H9 (cell line): ENCODE data around the gene AEN. TPM values are rescaled to one million over a fixed set of nuclear protein-coding genes. Genes with fewer than 3 reads are reported as not detected.
A peak's percentile ranks its signal among the peaks of the same experiment; 100 is the strongest.

ENCODE experiments used
- DNase-seq: peaks from one replicate; pipeline ENCODE4 v3.0.0-alpha.2; 2017
- H2AFZ ChIP-seq: one replicate; pipeline ENCODE4 v1.6.1; 2013; ENCODE audit warnings: mild to moderate bottlenecking, low read length, control low read depth, moderate library complexity
- H2AK5ac ChIP-seq: 2 replicates; pipeline ENCODE4 v1.6.1; 2013; ENCODE audit warnings: low read length, control low read depth, mixed read lengths; ENCODE audit not compliant: insufficient read length
- H2BK120ac ChIP-seq: one replicate; pipeline ENCODE4 v1.6.1; 2013; ENCODE audit warnings: low read depth, mild to moderate bottlenecking, low read length, control low read depth, inconsistent platforms; ENCODE audit not compliant: poor library complexity, severe bottlenecking
- H2BK12ac ChIP-seq: 2 replicates; pipeline ENCODE4 v1.6.1; 2013; ENCODE audit warnings: low read length, control low read depth, mixed read lengths, low read depth; ENCODE audit not compliant: insufficient read length
- H2BK15ac ChIP-seq: 2 replicates; pipeline ENCODE4 v1.6.1; 2013; ENCODE audit warnings: low read depth, low read length, control low read depth
- H2BK20ac ChIP-seq: one replicate; pipeline ENCODE4 v1.6.1; 2013; ENCODE audit warnings: low read depth, mild to moderate bottlenecking, low read length, control low read depth, inconsistent platforms; ENCODE audit not compliant: poor library complexity, severe bottlenecking
- H2BK5ac ChIP-seq: 2 replicates; pipeline ENCODE4 v1.6.1; 2013; ENCODE audit warnings: low read length, control low read depth, mixed read lengths; ENCODE audit not compliant: insufficient read length
- H3K14ac ChIP-seq: 2 replicates; pipeline ENCODE4 v1.6.1; 2013; ENCODE audit warnings: low read length, control low read depth; ENCODE audit not compliant: insufficient read depth
- H3K18ac ChIP-seq: 2 replicates; pipeline ENCODE4 v1.6.1; 2013; ENCODE audit warnings: low read depth, mild to moderate bottlenecking, mixed read lengths, low read length, control low read depth; ENCODE audit not compliant: insufficient read length
- H3K23ac ChIP-seq: 2 replicates; pipeline ENCODE4 v1.6.1; 2013; ENCODE audit warnings: low read length, control low read depth, mixed read lengths, low read depth; ENCODE audit not compliant: insufficient read length
- H3K23me2 ChIP-seq: 2 replicates; pipeline ENCODE4 v1.6.1; 2013; ENCODE audit warnings: low read depth, mild to moderate bottlenecking, mixed read lengths, low read length, control low read depth; ENCODE audit not compliant: insufficient read length, poor library complexity, severe bottlenecking
- H3K27ac ChIP-seq: 2 replicates; pipeline ENCODE4 v1.5.1; 2013; ENCODE audit warnings: low read length, control low read depth, mixed read lengths, low read depth; ENCODE audit not compliant: insufficient read length
- H3K27me3 ChIP-seq: 2 replicates; pipeline ENCODE4 v1.6.1; 2013; ENCODE audit warnings: low read length, control low read depth, inconsistent platforms; ENCODE audit not compliant: insufficient read depth
- H3K4ac ChIP-seq: 2 replicates; pipeline ENCODE4 v1.6.1; 2013; ENCODE audit warnings: low read depth, mild to moderate bottlenecking, control low read depth, inconsistent platforms, low read length, moderate library complexity
- H3K4me1 ChIP-seq: 2 replicates; pipeline ENCODE4 v1.6.1; 2013; ENCODE audit warnings: low read length, control low read depth, inconsistent platforms; ENCODE audit not compliant: insufficient read depth
- H3K4me2 ChIP-seq: 2 replicates; pipeline ENCODE4 v1.6.1; 2013; ENCODE audit warnings: low read length, control low read depth, mixed read lengths; ENCODE audit not compliant: insufficient read length, insufficient read depth
- H3K56ac ChIP-seq: 2 replicates; pipeline ENCODE4 v1.6.1; 2013; ENCODE audit warnings: low read depth, mild to moderate bottlenecking, mixed read lengths, low read length, control low read depth; ENCODE audit not compliant: insufficient read length
- H3K79me1 ChIP-seq: 2 replicates; pipeline ENCODE4 v1.6.1; 2013; ENCODE audit warnings: low read depth, mild to moderate bottlenecking, moderate library complexity, low read length, control low read depth, inconsistent platforms; ENCODE audit not compliant: insufficient read depth, poor library complexity, severe bottlenecking
- H3K79me2 ChIP-seq: 2 replicates; pipeline ENCODE4 v1.6.1; 2013; ENCODE audit warnings: low read length, control low read depth, inconsistent platforms; ENCODE audit not compliant: insufficient read depth
- H3K9ac ChIP-seq: 2 replicates; pipeline ENCODE4 v1.6.1; 2013; ENCODE audit warnings: low read length, control low read depth, mixed read lengths; ENCODE audit not compliant: insufficient read length; ENCODE audit errors: extremely low read depth
- H3K9me3 ChIP-seq: one replicate; pipeline ENCODE4 v1.6.1; 2013; ENCODE audit warnings: low read depth, low read length, inconsistent platforms; ENCODE audit not compliant: control insufficient read depth
- H3T11ph ChIP-seq: one replicate; pipeline ENCODE4 v1.6.1; 2013; ENCODE audit warnings: mild to moderate bottlenecking, low read length, control low read depth, inconsistent platforms
- H4K20me1 ChIP-seq: one replicate; pipeline ENCODE4 v1.6.1; 2013; ENCODE audit not compliant: control insufficient read depth, insufficient read length, insufficient read depth
- H4K5ac ChIP-seq: 2 replicates; pipeline ENCODE4 v1.6.1; 2013; ENCODE audit warnings: low read depth, mild to moderate bottlenecking, mixed read lengths, low read length, control low read depth; ENCODE audit not compliant: insufficient read length
- H4K8ac ChIP-seq: replicated peaks from 2 replicates; pipeline ENCODE4 v1.6.1; 2013; ENCODE audit warnings: low read length, control low read depth, mixed read lengths, low read depth; ENCODE audit not compliant: insufficient read length
- H4K91ac ChIP-seq: 2 replicates; pipeline ENCODE4 v1.6.1; 2013; ENCODE audit warnings: low read depth, mild to moderate bottlenecking, moderate library complexity, mixed read lengths, low read length, control low read depth; ENCODE audit not compliant: insufficient read length
- H3K27ac Mint-ChIP-seq, 3 experiments: 2 replicates in 2 of 3; 3 replicates in 1 of 3; pipeline ENCODE4 v1.8.0; 2020 to 2021; ENCODE audit warnings: mixed read lengths in 3 of 3, mild to moderate bottlenecking in 1 of 3, moderate library complexity in 1 of 3
- H3K27me3 Mint-ChIP-seq: 2 replicates; pipeline ENCODE4 v1.8.0; 2021; ENCODE audit warnings: low read depth, mild to moderate bottlenecking, moderate library complexity, mixed read lengths
- H3K36me3 Mint-ChIP-seq, 3 experiments: 2 replicates in 2 of 3; 3 replicates in 1 of 3; pipeline ENCODE4 v1.8.0; 2020 to 2021; ENCODE audit warnings: low read depth in 3 of 3, mixed read lengths in 3 of 3; ENCODE audit not compliant: insufficient read depth in 1 of 3
- H3K4me1 Mint-ChIP-seq, 2 experiments: 2 replicates each; pipeline ENCODE4 v1.8.0; 2020; ENCODE audit warnings: mixed read lengths in 2 of 2
- H3K4me3 Mint-ChIP-seq, 2 experiments: 2 replicates in 1 of 2; 3 replicates in 1 of 2; pipeline ENCODE4 v1.8.0; 2020 to 2021; ENCODE audit warnings: mild to moderate bottlenecking in 2 of 2, mixed read lengths in 2 of 2, moderate library complexity in 1 of 2
- H3K9me3 Mint-ChIP-seq, 2 experiments: 2 replicates in 1 of 2; 3 replicates in 1 of 2; pipeline ENCODE4 v1.8.0; 2020; ENCODE audit warnings: mild to moderate bottlenecking in 2 of 2, mixed read lengths in 2 of 2, moderate library complexity in 1 of 2
- WGBS: extraction: QIAGEN DNeasy Blood & Tissue Kit; methylation state at CpG from one replicate; pipeline ENCODE4 v1.1.7; 2013; ENCODE audit warnings: missing lambda C conversion rate, low lambda C conversion rate, mixed read lengths; ENCODE audit not compliant: insufficient read length; ENCODE audit errors: extremely low coverage; 5-methylcytosine and 5-hydroxymethylcytosine counted together
- total RNA-seq: library from RNA; stranded (reverse); gene quantifications from 2 replicates; pipeline ENCODE4 v1.2.1, GENCODE V29; 2021
- TF ChIP-seq, protein P1 (sequence below): fragments of 200-600 bp; sonication (generic); conservative IDR thresholded peaks from 3 replicates; pipeline ENCODE4 v1.8.0; 2021; ENCODE audit warnings: antibody characterized with exemption, mild to moderate bottlenecking

AEN gene
- total RNA-seq, 1 experiment from 2014 or later, result 132 TPM

DNA sequence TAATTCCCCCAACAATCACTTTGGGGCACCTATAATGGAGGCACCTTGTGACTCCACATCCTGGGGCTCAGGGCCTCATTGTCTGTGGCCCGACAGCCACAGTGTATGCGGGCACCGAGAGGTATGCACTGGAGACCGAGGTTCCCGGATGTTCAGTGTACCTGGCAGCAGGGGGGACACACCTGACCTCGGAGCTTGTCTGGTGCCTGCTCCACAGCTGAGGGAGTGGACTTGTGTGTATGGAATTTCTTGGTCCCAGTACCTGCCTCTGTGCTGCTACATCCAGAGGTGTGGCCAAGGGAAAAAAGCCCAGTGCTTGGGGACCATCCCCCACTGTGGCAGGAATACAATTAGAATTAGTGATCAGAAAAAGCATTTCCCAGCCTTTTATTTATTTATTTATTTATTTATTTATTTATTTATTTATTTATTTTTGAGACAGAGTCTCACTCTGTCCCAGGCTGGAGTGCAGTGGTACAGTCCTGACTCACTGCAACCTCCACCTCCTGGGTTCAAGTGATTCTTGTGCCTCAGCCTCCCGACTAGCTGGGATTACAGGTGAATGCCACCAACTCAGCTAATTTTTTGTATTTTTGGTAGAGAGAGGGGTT lies 8.8 kb upstream of the AEN start:
- no CpG with 5 or more reads among the region's 7 CpGs for WGBS
- peak; percentile 62 for DNase-seq
- Histone ChIP-seq H3K14ac (no peak overlapping the region), H3T11ph (no peak overlapping the region), H2BK15ac (no peak overlapping the region), H4K20me1 (no peaks in the 10 kb centered on the region), H3K4me1 (peaks cover 18% of the 10 kb centered on the region; the same call in 1 of the 2 replicates), H2BK120ac (no peak overlapping the region), H3K4ac (no peak overlapping the region), H2BK12ac (no peak overlapping the region), H2AK5ac (no peak overlapping the region), H3K23me2 (no peaks in the 10 kb centered on the region), H4K91ac (no peak overlapping the region), H3K56ac (no peak overlapping the region), H2AFZ (no peak overlapping the region), H3K79me1 (no peaks in the 10 kb centered on the region), H3K18ac (no peak overlapping the region), H3K27me3 (no peaks in the 10 kb centered on the region; the same call in 1 of the 2 replicates), H4K8ac (no peak overlapping the region), H2BK20ac (no peak overlapping the region), H3K79me2 (no peaks in the 10 kb centered on the region), H3K27ac (peak overlapping the region; percentile 1), H3K9me3 (no peaks in the 10 kb centered on the region), H2BK5ac (no peak overlapping the region), H4K5ac (no peak overlapping the region), H3K4me2 (peak overlapping the region; percentile 8), H3K23ac (no peak overlapping the region), H3K9ac (no peak overlapping the region)
- no peaks in the 10 kb centered on the region; a peak in 2 of 5 replicates for H3K9me3 Mint-ChIP-seq
- H3K36me3 Mint-ChIP-seq, result no peaks in the 10 kb centered on the region
- H3K4me3 Mint-ChIP-seq, result peak overlapping the region in 1 of 2 experiments; percentile 48; a peak in 2 of 5 replicates
- TF ChIP-seq, protein P1, sequence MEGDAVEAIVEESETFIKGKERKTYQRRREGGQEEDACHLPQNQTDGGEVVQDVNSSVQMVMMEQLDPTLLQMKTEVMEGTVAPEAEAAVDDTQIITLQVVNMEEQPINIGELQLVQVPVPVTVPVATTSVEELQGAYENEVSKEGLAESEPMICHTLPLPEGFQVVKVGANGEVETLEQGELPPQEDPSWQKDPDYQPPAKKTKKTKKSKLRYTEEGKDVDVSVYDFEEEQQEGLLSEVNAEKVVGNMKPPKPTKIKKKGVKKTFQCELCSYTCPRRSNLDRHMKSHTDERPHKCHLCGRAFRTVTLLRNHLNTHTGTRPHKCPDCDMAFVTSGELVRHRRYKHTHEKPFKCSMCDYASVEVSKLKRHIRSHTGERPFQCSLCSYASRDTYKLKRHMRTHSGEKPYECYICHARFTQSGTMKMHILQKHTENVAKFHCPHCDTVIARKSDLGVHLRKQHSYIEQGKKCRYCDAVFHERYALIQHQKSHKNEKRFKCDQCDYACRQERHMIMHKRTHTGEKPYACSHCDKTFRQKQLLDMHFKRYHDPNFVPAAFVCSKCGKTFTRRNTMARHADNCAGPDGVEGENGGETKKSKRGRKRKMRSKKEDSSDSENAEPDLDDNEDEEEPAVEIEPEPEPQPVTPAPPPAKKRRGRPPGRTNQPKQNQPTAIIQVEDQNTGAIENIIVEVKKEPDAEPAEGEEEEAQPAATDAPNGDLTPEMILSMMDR, result no peak
- peaks cover 71% of the 10 kb centered on the region for H3K27me3 Mint-ChIP-seq
- peaks cover 68 to 75% of the 10 kb centered on the region in 2 experiments for H3K4me1 Mint-ChIP-seq
- peak overlapping the region in 1 of 3 experiments; percentile 82; a peak in 1 of 7 replicates for H3K27ac Mint-ChIP-seq
